Thymus (tissue), 11 donors: ENCODE data around the gene MCF2L. TPM values are rescaled to one million over a fixed set of nuclear protein-coding genes. Genes with fewer than 3 reads are reported as not detected.

ENCODE experiments used
- DNase-seq, 9 donors: peaks; one replicate each; pipeline ENCODE4 v3.0.0-alpha.2; 2013; ENCODE audit warnings: low spot score in 9 of 9, low read depth in 6 of 9, missing footprints in 1 of 9
- H3K27ac ChIP-seq, 2 donors: one replicate each; pipeline ENCODE4 v1.5.1; 2013; ENCODE audit warnings: control low read depth in 1 of 2, low read depth in 1 of 2, low read length in 1 of 2, mild to moderate bottlenecking in 1 of 2, moderate library complexity in 1 of 2
- H3K27me3 ChIP-seq, 2 donors: one replicate each; pipeline ENCODE4 v1.5.1; 2013; ENCODE audit warnings: low read length in 1 of 2; ENCODE audit not compliant: control insufficient read depth in 2 of 2, insufficient read depth in 1 of 2
- H3K36me3 ChIP-seq, 2 donors: one replicate each; pipeline ENCODE4 v1.5.1; 2013; ENCODE audit warnings: low read length in 1 of 2, mild to moderate bottlenecking in 1 of 2, moderate library complexity in 1 of 2; ENCODE audit not compliant: control insufficient read depth in 2 of 2, insufficient read depth in 2 of 2
- H3K4me1 ChIP-seq, 2 donors: one replicate each; pipeline ENCODE4 v1.5.1; 2013; ENCODE audit warnings: low read length in 2 of 2; ENCODE audit not compliant: control insufficient read depth in 2 of 2, insufficient read depth in 2 of 2
- H3K4me3 ChIP-seq, 2 donors: one replicate each; pipeline ENCODE4 v1.5.1; 2013; ENCODE audit warnings: low read length in 2 of 2, control low read depth in 1 of 2, mild to moderate bottlenecking in 1 of 2
- H3K9me3 ChIP-seq, 2 donors: one replicate each; pipeline ENCODE4 v1.5.1; 2013; ENCODE audit warnings: low read length in 1 of 2, mild to moderate bottlenecking in 1 of 2; ENCODE audit not compliant: control insufficient read depth in 2 of 2, insufficient read depth in 1 of 2
- WGBS: extraction: QIAGEN DNeasy Blood & Tissue Kit; methylation state at CpG from one replicate; pipeline ENCODE4 v1.1.7; 2013; 5-methylcytosine and 5-hydroxymethylcytosine counted together
- polyA plus RNA-seq: library from polyadenylated mRNA; stranded (reverse); fragments of 200-250 nt; gene quantifications from one replicate; pipeline ENCODE4 v1.2.3, GENCODE V29; 2013
- total RNA-seq: library from RNA; stranded (reverse); fragments of 120-200 nt; gene quantifications from one replicate; pipeline ENCODE4 v1.2.4, GENCODE V29; 2013
- donor health status: healthy.

MCF2L gene
- total and polyA plus RNA-seq, 2 donors = 13.0 to 28.6 TPM

DNA sequence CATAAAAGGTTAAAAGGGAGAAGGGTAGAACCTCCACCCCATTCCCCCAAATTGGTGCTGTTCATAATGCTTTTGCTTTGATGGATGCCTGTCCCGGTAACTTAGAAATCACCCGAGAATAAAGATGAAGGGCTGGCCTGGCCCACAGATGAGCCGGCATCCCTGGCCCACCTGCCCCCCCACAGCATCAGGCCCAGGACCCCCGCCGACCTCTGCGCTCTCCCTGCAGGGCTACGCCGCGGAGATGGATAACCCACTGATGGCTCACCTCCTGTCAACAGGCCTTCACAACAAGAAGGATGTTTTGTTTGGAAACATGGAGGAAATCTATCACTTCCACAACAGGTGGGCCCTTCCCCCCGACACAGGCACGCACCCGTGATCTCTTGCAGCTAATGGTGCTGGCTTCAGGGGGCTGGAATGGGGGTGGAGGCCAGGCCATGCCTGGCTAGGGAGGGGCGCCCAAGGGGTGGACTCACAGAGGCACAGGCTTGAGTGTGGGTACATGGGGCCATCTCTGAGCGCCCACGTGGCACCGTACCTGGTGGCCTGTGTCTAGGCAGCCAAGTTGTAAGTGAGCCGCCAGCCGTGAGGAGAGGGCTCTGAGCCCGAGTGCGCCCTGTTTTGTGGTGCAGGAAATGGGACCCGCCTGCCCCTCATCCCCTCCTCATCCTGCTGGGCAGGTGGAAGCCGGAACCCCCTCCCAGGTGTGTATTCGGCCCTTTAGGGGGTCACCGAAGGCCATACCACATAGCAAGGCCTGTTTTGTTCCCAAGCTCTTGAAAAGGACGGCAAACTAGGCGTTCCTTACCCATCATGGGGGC, 113.4 kb downstream of the MCF2L start:
- 92% methylated on average over 26 of the region's 26 CpGs for WGBS
- peaks cover 0 to 20% of the 10 kb centered on the region in 2 donors for H3K9me3 ChIP-seq
- H3K4me3 ChIP-seq = no peak overlapping the region
- no peaks in the 10 kb centered on the region for H3K27me3 ChIP-seq
- peaks cover 0 to 3% of the 10 kb centered on the region in 2 donors for H3K4me1 ChIP-seq
- no peak overlapping the region for H3K27ac ChIP-seq
- no peak for DNase-seq
- H3K36me3 ChIP-seq = no peaks in the 10 kb centered on the region

DNA sequence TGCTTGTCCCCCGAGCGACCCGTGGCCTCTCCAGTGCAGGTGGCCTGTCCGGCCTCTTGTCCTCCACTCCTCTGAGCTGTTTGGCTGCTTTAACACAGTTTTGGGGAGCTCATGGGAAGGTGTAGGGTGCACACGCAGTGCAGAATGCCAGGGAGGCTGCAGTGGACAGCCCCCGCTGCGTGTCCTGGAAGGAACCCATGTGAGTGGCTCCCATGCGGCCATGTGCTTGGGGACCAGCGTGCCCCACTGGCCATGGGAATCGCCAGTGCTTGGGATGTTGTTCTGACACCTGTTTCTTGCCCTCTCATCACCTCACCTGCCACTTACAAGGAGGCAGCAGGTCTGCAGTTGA, 114.0 kb downstream of the MCF2L start:
- Histone ChIP-seq H3K9me3 (peaks cover 0 to 20% of the 10 kb centered on the region in 2 donors), H3K4me3 (no peak overlapping the region), H3K27me3 (no peaks in the 10 kb centered on the region), H3K4me1 (peaks cover 0 to 3% of the 10 kb centered on the region in 2 donors), H3K36me3 (no peaks in the 10 kb centered on the region), H3K27ac (no peak overlapping the region)
- DNase-seq = no peak
- 92% methylated on average over 10 of the region's 10 CpGs for WGBS

DNA sequence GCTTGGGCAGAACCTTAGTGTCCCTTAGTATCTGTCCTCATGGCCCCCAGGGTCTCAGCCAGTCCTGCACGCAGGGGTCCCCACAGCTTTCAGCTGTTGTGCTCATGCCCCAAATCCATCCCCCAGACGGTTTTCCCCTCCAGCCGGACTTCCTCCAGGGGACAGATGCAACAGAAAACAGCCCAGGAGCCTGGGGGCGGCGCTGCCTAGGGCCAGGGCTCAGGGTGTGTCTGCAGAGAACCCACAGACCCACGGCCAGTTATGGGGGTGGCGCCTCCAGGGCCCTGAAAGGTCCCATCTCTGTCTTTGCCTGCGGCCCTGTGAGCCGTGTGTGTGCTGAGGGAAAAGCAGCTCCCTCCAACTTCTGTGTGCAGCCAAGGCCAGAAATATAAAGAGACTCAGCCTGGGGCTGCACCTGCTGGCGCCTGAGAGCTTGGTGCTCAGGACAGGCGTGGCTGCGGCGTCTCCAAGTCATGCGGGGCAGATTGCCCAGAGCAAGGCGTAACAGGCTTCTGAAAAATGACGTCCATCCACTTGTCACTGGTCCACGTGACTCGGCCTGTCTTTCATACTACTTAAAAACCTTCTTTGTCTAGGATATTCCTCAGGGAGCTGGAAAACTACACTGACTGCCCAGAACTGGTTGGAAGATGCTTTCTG, 114.5 kb downstream of the MCF2L start:
- Histone ChIP-seq H3K36me3 (no peaks in the 10 kb centered on the region), H3K27ac (no peak overlapping the region), H3K27me3 (no peaks in the 10 kb centered on the region), H3K4me1 (peaks cover 0 to 3% of the 10 kb centered on the region in 2 donors), H3K9me3 (peaks cover 0 to 20% of the 10 kb centered on the region in 2 donors), H3K4me3 (no peak overlapping the region)
- WGBS = 90% methylated on average over 18 of the region's 18 CpGs
- peak in 1 of 9 donors; percentile 11 for DNase-seq

DNA sequence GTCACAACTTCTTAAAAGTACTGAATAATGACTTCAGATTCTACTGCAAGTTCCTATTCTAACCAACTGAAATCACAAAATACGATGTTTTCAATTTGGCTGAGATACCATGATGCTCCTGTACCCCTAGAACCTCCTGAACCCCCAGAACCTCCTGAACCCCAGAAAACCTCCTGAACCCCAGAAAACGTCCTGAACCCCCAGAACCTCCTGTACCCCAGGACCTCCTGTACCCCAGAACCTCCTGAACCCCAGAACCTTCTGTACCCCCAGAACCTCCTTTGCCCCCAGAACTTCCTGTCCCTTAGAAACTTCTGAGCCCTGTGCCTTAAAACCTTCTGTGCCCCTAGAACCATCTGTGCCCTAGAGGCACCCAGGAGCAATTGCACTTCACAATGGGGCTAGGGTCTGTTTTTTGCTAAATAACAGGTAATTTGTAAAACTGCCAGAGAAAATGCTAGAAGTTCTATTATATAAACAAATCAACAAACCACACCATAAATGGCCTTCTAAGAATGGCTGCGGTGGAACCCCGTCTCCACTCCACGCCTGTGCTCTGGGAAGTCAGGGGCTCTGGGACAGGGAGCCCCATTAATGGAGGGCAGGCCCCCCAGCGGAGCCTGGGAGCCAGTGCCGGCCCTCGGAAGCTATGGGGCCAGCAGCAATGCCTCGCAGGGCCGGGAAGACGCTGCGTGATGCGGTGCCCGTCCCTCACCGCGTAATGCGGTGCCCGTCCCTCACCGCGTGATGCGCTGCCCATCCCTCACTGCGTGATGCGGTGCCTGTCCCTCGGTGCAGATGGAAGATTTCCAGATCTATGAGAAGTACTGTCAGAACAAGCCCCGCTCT, 115.3 kb downstream of the MCF2L start:
- H3K4me1 ChIP-seq = peaks cover 0 to 3% of the 10 kb centered on the region in 2 donors
- WGBS = 95% methylated on average over 25 of the region's 25 CpGs

DNA sequence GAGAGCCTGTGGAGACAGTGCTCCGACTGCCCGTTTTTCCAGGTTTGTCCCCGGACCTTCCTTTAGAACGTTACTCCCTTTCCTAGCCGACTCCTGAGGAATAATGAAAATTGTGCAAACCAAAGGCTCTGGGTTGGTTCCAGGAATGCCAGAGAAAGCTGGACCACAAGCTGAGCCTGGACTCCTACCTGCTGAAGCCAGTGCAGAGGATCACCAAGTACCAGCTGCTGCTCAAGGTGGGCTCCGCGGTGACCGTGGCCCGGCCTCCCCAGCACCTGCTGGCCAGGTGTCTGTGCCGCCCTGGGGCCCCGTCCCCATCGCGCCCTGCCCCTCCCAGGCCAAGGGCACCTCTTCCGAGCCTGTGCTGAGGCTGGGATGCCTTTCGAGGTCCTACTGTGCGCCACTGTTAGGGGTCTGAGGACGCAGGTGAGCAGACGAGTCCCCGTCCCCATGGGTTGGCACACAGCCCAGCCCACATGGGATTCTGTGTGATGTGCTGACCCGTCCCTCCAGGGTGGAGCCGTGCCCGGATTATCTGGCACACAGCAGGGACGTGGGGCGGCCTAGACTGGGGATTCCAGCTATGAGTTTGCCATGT, 116.0 kb downstream of the MCF2L start:
- no peak overlapping the region for H3K4me3 ChIP-seq
- peaks cover 0 to 20% of the 10 kb centered on the region in 2 donors for H3K9me3 ChIP-seq
- WGBS = 95% methylated on average over 24 of the region's 24 CpGs
- H3K36me3 ChIP-seq = no peaks in the 10 kb centered on the region
- H3K27ac ChIP-seq = no peak overlapping the region
- no peak for DNase-seq
- peaks cover 0 to 3% of the 10 kb centered on the region in 2 donors for H3K4me1 ChIP-seq
- no peaks in the 10 kb centered on the region for H3K27me3 ChIP-seq

More for the DNA sequence above, 115.3 kb downstream of the MCF2L start:
- Histone ChIP-seq H3K4me3 (no peak overlapping the region), H3K27me3 (no peaks in the 10 kb centered on the region), H3K36me3 (no peaks in the 10 kb centered on the region), H3K27ac (peak overlapping the region in 1 of 2 donors; percentile 5), H3K9me3 (peaks cover 0 to 20% of the 10 kb centered on the region in 2 donors)
- DNase-seq = no peak

DNA sequence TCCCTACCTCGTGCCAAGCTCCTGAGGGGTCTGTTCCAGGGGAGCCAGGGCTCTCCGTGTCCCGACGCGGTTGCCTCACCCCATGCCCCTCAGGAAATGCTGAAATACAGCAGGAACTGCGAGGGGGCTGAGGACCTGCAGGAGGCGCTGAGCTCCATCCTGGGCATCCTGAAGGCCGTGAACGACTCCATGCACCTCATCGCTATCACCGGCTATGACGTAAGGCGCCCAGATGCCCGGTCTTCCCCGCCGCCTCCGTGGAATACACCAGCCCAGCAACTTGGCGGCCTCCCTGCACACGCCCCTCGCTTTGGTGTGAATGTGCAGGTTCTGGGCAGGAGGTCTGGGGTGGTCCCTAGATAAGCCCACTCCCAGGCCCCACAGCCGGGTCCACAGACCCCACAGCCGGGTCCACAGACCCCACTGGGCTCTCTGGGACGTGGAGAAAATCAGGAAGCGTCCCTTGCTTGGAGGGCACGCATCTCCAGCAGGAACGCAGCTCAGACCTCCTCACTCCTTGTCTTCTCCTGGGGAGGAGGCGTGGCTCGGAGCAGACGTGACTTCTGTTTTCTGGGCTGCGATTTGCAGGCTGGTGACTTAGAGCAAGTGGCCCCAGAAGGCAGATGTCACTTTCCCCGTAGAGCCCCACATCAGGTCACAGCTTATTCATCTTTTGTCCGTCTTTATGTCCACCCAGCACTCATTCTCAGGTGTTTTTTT, 117.2 kb downstream of the MCF2L start:
- 92% methylated on average over 32 of the region's 32 CpGs for WGBS
- no peaks in the 10 kb centered on the region for H3K36me3 ChIP-seq

DNA sequence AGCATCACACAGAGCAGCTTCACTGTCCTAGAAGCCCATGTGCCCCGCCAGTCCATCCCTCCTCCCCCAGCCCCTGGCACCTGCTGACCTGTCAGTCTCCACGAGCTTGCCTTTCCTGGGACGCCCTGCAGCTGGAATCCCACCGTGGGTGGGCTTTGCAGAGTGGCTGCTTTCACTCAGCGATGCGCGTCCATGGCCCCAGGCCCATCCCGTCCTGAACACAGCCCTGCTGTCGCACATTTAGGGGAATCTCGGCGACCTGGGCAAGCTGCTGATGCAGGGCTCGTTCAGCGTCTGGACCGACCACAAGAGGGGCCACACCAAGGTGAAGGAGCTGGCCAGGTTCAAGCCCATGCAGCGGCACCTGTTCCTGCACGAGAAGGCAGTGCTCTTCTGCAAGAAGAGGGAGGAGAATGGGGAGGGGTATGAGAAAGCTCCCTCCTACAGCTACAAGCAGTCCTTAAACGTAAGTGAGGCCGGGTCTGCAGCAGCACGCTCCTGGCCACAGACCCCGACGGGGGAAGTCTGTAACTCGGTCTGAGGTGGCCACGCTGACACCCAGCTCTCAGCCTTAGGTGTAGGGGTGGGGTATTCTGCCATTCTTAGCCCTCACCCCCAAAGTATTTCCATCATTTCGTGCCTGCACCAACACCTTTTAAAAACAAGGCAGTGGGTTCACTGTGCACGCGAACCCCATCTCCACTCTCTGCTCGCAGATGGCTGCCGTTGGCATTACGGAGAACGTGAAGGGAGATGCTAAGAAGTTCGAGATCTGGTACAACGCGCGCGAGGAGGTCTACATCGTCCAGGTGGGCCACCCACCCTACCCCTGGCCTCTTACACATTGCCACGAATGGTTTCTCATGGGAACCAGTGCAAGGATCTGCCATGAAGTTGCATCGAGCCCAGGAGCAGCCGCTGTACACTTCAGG, 118.2 kb downstream of the MCF2L start:
- H3K36me3 ChIP-seq = no peaks in the 10 kb centered on the region
- H3K9me3 ChIP-seq = peaks cover 0 to 20% of the 10 kb centered on the region in 2 donors
- 96% methylated on average over 39 of the region's 39 CpGs for WGBS
- H3K27me3 ChIP-seq = no peaks in the 10 kb centered on the region
- peaks cover 0 to 3% of the 10 kb centered on the region in 2 donors for H3K4me1 ChIP-seq
- no peak for DNase-seq
- H3K27ac ChIP-seq = no peak overlapping the region
- H3K4me3 ChIP-seq = no peak overlapping the region

More for the DNA sequence above, 117.2 kb downstream of the MCF2L start:
- Histone ChIP-seq H3K4me3 (no peak overlapping the region), H3K27me3 (no peaks in the 10 kb centered on the region), H3K4me1 (peaks cover 0 to 3% of the 10 kb centered on the region in 2 donors), H3K9me3 (peaks cover 0 to 20% of the 10 kb centered on the region in 2 donors), H3K27ac (no peak overlapping the region)
- no peak for DNase-seq
